PC-3 (cell line): Measurements from ENCODE around the gene DLG5.

ENCODE experiments used
- CTCF ChIP-seq: fragments of 300-600 bp; sonication (generic); conservative IDR thresholded peaks from 2 replicates; pipeline ENCODE4 v1.5.1; 2017; ENCODE audit warnings: antibody characterized with exemption, low read depth, mild to moderate bottlenecking, low read length
- EZH2 ChIP-seq: fragments of 300-600 bp; sonication (generic); IDR thresholded peaks from one replicate; pipeline ENCODE4 v1.6.1; 2017; ENCODE audit warnings: antibody characterized with exemption, mild to moderate bottlenecking, low read length; ENCODE audit not compliant: unreplicated experiment
- EZH2phosphoT487 ChIP-seq: fragments of 300-600 bp; sonication (generic); IDR thresholded peaks from 2 replicates; pipeline ENCODE4 v1.6.1; 2018; ENCODE audit warnings: mild to moderate bottlenecking, antibody characterized with exemption, low read length, borderline replicate concordance

GRCh38 chr10:77905781-77906180 lies 20.8 kb downstream of the DLG5 start:
- no peak for TF ChIP-seq CTCF
- TF ChIP-seq EZH2phosphoT487: no peak
- no peak for TF ChIP-seq EZH2
